Inferior parietal cortex (tissue), 1 donor: ENCODE data around the gene ZCCHC3.
A peak's percentile ranks its signal among the peaks of the same experiment; 100 is the strongest.
"Not testable (repeated sequence)": the region's sequence is repeated elsewhere in the genome, so short reads cannot be mapped to it uniquely, and the experiment has no call there.

Source experiments
- DNase-seq: peaks from one replicate; pipeline ENCODE4 v3.0.0-alpha.2; 2016; ENCODE audit errors: extremely low spot score

ZCCHC3 gene

DNA sequence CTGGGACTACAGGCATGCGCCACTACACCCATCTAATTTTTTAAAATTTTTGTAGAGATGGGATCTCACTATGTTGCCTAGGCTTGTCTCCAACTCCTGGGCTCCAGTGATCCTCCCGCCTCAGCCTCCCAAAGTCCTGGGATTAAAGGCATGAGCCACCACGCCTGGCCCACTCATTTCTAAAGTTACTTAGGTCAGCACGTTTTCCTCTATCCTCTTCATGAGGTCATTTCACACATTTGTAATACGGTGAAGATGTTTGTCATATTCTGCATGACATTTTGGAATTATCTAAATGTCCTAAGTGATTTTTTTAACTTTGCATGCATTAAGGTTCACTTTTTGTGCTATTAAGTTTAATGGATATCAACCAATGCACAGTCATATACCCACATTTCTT, 16.0 kb downstream of the ZCCHC3 start:
- DNase-seq: no peak

DNA sequence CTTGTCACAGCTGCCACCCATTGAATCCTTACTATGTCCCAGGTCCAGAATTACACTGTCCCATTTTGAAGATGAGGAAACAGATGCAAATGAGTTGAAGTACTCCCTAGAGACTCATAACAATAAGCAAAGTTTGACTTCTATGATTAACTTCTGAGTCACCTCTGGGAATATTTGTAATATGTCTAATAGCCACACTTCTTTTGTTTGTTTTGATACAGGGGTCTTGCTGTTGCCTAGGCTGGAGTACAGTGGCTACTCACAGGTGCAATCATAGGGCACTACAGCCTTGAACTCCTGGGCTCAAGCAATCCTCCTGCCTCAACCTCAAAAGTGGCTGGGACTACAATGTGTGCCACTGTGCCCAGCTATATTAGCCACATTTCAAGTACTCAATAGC, 16.6 kb downstream of the ZCCHC3 start:
- DNase-seq: no peak

DNA sequence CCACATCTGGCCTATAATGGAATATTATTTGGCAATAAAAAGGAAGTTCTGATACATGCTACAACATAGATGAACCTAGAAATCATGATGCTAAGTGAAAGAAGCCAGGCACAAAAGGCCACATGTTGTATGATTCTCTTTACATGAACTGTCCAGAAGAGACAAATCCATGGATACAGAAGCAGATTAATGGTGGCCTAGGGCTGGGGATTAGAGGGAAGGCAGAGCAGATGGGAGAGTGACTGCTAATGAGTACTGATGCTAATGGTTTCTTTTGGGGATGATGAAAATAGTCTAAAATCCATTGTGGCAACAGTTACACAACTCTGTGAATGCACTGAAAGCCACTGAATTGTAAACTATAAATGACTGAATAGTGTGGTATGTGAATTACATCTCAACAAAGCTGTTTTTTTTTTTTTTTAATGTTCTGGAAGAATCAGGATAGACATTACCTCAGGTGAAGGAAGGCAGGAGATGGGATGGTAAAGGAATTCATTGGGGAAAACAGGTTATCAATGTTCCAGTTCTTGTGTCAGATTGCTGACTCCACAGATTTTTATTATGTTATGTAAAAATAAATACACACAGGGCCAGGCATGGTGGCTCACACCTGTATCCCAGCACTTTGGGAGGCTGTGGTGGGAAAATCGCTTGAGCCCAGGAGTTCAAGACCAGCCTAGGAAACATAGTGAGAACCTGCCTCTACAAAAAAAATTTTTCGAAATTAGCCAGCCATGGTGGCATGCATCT, 19.1 kb downstream of the ZCCHC3 start:
- no peak for DNase-seq

DNA sequence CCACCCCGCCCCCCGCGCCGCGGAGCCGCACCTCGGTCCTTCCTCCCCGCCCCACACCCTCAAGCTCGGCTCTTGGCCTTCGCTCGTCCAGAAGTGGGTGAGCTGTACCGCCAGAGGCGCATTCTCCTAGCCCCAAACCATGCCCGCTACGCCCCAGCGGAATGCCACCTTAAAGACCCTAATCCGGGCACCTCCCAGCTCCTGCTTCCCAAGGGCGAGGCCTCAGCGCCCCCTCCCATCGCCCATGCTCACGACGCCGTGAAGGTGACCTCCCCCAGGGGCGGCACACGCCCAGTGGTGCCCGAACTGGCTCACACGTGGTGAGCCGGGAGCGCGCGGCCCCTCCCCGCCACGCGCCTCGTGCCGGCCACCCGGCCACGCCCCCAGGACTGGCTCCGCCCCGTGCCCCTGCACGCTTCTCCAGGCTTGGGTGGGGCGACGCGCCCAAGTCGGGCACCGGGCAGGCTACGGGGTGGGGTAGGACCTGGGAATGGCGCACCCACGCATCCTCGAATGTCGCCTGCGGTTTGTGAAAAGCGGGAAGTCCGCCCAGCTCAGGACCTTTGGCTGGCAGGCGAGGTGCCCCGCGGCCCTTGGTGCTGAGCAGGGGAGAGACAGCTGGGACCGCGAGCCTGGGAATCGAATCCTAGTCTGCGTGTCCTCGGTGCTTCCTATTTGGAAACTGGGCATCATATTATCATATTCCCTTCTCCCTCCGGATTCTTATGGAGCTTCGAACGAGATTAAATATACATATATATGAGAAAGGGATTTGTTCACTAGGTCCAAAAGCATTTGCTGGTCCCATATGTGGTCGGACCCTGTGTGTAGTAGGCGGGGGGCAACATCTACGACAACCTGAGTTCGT, 27.0 kb downstream of the ZCCHC3 start:
- DNase-seq: peak; percentile 76

DNA sequence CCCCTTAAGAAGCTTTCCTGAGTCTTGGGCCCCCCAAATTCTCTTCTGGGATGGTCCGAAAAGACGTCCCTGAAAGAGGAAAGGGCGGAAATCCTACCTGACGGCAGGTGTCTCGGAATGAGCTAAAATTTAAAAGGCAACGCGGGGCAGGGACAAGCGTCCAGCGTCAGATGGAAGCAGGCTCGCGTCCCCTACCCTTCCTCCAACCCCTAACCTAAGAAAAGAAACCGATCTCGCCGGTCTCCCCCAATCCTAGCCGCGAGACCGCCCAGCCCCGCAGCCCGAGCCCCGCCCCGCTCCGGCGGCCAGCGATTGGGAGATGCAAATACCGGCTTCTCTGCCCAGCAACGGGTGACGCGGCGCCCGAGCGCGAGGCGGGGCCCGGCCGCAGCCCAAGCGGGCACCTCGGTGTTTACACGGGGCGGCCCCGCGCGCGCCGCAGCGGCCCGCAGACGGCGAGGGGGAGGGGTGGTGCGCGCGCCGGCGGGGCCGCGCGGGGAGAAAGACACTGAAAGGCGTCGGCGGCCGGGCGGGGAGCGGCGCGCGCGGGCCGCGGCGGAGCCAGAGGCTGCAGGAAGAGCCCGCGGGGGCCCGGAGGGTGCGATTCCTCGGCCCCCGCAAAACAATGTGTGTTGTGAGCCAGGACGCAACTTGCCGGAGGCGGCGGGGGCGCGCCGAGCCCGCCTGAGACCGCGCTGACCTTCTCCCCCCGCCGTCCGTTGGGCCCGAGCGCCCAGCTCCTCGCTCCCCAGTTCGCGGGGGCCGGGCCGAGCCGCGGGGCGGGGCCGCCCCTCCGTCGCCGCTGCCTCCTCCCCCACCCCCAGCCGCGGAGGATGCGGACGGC, 27.9 kb downstream of the ZCCHC3 start, which contains the start of gene SOX12:
SOX12 (plus strand) TSS at position 508 of the 844 bp plus-strand sequence. CDS start 373 bp downstream, outside the sequence.
- peak; percentile 91 for DNase-seq

DNA sequence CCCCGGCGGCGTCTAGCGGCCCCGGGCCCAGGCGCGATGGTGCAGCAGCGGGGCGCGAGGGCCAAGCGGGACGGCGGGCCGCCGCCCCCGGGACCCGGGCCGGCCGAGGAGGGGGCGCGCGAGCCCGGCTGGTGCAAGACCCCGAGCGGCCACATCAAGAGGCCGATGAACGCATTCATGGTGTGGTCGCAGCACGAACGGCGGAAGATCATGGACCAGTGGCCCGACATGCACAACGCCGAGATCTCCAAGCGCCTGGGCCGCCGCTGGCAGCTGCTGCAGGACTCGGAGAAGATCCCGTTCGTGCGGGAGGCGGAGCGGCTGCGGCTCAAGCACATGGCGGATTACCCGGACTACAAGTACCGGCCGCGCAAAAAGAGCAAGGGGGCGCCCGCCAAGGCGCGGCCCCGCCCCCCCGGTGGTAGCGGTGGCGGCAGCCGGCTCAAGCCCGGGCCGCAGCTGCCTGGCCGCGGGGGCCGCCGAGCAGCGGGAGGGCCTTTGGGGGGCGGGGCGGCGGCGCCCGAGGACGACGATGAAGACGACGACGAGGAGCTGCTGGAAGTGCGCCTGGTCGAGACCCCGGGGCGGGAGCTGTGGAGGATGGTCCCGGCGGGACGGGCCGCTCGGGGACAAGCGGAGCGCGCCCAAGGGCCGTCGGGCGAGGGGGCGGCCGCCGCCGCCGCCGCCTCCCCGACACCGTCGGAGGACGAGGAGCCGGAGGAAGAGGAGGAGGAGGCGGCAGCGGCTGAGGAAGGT, 28.7 kb downstream of the ZCCHC3 start:
- peak; percentile 32 for DNase-seq

DNA sequence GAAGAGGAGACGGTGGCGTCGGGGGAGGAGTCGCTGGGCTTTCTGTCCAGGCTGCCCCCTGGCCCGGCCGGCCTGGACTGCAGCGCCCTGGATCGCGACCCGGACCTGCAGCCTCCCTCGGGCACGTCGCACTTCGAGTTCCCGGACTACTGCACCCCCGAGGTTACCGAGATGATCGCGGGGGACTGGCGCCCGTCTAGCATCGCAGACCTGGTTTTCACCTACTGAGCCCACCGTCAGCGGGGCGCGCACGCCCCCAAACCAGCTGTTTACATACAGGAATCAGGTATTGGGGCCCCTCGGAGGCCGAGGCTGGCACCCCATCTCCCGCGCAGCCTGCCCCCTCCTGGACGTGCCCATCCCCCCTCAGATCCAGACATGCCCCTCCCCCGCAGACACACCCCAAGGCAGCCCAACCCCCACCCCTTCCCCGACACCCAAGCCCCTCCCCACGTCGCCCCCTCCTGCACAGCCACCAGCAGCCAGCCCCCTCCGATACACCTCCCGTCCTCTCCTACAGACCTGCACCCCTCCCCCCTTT, 29.3 kb downstream of the ZCCHC3 start:
- DNase-seq: peak; percentile 12

DNA sequence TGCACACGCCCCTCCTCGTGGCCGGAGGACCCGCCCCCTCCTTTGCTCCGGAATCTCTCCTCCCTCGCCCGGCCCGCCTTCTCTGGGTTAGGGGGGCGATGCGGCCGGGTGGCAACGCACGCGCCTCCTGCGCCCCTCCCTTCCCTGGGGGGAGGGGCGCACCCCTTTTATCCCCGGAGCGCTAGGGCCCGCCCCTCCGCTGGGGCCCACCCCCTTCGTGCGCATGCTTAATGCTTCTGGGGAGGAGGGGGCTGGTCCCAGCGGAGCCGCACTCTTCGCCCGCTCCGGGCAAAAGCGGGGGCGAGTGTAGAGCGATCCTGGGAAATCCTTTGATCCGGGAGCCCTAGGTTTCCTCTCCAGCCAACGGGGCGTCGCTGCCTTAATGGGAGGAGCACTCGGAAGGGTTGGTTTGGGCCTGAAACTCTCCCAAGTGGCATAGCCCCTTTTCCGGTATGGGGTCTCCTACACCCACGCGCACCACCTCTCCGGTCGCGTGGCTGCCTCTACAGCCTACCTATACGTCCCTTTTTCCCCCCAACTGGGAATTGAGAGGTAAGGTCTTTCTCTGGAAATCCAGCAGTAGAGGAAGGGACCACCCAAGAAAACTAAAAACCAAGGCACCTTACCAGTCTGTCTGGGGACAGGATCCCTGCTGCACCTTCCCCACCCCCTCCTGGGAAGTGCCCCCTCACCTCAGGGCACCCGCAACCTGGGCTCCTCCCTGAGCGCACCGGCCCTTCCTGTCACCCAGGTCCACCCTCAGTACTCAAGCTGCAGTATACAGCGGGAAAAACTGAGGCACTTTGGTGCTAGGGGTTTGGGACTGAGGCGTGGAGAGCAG, 30.0 kb downstream of the ZCCHC3 start:
- DNase-seq: peak; percentile 87

DNA sequence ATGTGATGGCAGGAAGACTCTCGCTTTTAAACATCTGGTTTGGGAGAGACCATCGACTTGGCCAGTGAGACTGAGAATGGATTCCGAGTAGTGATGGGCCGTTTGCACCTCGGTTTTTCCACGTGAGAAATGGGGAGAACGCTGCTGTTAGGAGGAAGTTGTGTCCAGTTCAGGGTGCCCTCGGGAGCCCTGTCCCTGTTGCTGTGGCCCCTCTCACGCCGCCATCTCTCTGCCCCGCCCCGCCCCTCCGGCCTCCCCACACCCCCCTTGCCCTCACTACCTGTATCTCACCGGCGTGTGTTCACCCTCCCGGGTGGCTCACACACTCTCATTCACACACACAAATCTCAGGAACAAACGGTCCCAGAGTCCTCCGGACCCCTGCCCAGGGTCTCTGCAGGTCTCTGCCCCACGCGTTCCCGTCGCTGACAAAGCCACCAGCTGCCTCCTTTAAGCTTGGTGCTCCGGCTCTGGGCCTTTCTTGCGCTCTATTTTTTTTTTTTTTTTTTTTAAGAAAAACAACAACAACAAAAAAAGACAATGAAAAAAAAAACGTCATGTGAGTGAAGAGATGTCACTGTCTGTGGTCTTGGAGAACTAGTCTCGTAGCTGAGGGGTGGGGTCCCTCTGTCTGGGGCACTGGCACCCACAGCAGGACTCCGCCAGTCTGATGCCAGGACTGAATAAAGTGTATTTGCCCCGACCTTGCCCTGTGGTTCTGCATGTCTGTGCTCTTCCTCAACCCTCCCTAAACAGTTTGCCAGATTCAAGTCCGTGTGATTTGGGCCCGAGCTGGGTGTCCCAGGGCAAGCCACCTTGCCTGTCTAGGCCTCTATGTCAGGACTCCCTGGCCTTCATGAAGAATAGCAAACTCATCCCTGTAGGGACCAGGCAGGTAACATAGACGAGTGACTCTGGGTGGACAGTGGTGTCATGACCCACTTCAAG, 30.9 kb downstream of the ZCCHC3 start:
- no peak for DNase-seq

DNA sequence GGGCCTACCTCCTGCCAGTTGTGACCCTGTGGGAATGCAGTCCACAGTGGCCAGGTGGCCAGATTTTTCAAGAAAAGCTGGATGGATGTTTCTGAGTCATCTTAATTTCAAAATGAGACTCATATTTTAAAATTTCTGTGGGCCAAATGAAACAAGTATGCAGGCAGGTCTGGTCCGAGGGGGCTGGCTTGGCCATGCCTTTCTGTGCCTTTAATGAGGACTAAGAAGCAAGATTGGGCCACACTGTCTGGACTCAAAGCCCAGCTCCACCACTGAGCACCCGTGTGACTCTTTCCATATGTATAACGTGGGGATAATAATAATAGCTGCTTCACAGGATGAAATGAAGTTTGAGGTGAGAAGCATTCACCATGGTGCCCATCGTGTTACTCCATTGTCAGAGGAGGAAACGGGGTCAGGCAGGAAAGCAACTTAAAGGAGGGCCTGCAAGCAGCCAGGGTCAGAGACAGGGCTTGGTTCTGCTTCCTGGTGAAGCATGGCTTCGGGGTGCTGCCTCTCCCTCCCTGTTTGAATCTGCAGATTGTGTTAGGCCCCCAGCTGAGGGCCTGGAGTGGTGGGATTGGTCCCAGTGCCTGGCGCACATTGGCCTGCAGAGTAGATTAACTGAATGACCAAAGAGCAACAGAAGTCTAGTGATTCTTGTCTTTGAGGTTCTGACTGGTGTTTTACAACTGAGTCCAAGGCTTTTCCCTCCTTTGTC, 31.8 kb downstream of the ZCCHC3 start:
- no peak for DNase-seq

DNA sequence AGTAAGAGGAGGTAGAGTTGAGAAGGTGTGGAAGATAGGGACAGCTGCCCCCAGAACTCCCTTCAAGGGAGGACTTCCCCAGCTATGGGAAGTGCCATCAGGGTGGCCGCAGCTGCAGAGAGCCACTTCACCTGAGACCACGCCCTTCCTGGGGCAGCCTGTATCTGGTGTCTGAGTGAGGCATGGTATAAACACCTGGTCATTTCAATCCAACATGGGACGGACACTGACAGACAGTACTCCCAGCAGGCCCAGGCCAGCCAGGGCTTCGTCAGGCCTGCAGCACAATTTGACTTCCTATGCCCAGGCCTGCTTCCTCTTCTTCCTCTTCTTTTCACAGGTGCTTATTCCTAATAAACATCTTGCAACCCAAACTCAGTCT, 32.5 kb downstream of the ZCCHC3 start:
- no peak for DNase-seq

DNA sequence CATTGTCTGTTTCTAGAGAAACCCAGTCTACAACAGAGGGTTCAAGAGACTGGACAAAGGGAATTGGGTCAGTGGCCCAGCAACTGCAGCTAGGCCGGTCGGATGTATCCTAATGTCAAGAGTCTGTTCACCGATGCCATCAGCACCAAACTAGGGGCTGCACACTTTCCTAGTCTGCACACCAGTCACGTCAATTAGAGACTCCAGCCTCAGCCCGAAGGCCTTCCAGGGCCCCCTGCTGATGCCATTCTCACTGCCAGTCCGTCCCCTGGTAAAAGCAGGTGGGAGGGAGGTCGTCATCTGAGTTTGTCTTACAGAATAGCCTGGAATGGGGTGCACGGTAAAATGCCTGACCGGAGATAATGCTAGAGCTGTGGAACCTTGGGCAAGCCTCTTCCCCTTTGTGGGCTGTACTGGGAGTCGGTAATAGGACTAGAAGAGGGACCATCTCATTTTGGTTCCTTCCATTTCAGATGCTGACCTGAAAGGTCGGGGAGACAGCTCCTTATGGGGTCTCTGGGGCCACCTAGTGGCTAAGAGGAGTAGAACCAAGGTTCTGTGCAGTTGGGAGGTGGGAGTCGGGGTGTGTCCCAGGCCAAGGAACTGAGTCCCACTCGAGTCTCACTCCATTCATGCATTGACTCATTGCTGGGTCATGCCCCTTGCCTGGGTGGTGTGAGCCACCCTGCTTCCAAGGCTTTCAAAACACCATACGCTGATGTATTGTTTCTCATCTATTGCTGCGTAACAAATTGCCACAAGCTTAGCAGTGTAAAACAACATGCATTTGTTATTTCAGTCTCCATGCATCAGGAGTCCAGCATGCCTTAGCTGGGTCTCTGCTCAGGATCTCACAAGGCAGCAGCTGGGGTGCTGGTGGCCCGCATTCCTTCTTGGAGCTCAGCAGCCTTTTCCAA, 33.1 kb downstream of the ZCCHC3 start:
- peak; percentile 77 for DNase-seq

DNA sequence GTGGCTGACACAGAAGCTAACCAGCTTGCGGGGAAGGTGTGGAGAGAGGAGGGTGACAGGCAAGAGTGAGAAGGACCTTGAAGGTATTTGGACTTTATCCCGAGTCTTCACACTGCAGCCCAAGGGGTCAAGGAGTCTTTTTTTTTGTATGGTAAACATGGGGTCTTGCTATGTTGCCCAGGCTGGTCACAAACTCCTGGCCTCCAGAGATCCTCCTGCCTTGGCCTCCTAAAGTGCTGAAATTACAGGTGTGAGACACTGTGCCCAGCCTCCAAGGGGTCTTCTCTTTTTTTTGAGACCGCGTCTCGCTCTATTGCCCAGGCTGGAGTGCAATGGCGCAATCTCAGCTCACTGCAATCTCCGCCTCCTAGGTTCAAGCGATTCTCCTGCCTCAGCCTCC, 37.2 kb downstream of the ZCCHC3 start:
- no peak for DNase-seq

DNA sequence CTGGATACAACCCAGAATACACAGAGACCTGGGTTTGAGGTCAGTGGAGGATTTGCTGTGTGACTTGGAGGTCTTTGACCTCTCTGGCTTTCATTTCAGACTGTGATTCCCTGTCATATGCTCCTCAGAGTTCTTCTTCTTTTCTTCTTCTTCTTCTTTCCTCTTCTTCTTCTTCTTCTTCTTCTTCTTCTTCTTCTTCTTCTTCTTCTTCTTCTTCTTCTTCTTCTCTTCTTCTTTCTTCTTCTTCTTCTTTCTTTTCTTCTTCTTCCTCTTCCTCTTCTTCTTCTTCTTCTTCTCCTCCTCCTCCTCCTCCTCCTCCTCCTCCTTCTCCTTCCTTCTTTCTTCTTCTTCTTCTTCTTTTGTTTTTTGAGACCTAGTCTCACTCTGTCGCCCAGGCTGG, 38.7 kb downstream of the ZCCHC3 start:
- not testable (repeated sequence) for DNase-seq

DNA sequence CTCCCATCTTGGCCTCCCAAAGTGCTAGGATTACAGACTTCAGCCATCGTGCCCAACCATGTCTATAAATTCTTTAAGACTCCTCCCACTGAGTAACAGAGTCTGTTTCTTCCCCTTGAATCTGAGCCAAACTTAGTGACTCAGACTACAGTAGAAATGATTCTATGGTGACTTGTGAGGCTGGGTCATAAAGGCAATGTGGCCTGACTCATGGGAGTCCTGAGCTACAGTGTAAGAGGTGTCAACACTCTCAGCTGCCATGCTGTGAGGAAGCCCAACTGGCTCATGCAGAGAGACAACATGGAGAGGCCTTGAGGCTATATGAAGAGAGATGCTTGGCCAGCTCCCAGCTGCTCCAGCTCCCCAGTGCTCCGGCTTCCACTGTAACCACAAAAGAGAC, 44.3 kb downstream of the ZCCHC3 start:
- DNase-seq: no peak

DNA sequence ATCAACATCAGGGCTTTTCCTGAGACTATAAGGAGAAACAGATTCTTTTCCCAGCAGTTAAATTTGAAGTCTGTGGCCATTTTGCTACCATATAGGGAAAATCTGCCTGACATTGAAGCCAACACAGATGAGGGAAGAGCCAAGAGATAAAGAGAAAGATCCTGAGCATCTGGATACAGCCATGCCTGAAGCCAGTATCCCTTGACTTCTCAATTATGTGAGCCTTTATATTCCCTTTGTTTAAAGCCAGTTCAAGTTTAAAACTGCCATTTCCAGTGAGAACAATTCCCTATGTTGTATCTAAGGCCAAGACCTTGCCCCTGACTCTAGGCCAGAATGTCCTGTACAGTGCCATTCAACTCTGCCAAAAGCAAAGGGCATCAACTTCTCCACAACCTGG, 45.7 kb downstream of the ZCCHC3 start:
- DNase-seq: no peak

DNA sequence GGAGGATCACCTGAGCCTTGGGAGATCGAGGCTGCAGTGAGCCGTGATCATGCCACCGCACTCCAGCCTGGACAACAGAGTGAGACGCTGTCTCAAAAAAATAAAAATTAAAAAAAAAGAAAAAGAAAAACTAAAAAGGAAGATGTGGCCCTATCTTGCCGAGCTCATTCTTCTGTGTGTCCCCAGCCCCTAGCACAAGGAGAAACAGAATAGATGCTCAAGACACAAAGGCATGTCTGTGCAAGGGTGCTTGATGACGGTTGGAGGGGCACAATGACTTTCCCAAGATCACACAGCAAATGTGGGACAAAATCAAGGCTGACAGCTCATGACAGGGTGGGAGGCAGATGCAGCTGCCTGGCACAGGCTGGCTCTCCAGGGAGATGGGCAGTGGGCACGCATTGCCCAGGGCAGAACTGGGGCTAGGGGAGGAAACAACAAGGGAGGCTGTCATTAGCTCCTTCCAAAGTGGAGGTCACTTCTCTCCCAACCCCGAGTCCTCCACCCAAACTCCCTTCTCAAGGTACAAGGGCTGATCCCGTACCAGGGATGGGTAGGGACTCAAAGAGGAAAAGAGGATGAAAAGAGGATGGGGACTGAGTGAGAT, 48.8 kb downstream of the ZCCHC3 start:
- no peak for DNase-seq
